ENCODE data around the gene AOPEP.

AOPEP gene

DNA sequence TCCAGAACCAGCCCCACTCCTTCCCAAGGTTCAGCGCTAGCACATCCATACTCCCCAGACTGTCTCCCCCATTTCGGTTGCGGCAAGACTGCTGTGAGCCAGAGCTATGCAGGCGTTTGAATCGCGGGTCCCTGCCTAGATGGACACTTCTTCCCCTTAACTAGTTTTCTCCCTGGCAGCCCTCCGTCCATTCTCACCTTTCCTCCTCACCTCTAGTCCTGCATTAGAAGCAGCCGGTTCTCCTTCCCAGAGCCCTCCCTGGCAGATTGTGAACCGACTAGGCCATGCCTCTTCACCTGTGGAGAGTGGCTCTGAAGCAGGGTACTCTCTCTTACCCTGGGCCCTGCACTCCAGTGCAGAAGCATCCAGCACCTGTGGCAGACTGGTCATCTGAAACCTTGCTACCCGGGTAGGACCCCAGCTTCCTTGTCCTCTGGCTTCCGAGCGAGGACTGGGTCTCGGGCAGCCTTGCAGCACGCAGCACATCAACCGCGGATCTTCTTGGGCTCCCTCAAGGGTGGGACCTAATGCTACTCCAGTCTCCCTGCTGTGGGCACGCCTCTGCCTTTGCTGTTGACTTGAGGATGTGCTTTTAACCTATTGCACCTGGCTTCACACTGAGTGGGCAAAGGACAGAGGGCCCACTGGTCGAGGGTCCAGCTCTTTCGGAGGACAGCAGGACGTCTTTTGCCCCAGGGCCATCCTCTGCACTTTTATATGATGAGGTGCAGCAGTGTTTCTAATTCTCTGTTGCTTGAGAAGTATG lies 183.6 kb downstream of the AOPEP start:
- H3K4me2 ChIP-seq (ENCODE audit: low read length): no peak overlapping the region
- H3K9me2 ChIP-seq (replicated peaks; ENCODE audit: control insufficient read depth, low read length): no peaks in the 10 kb centered on the region
- no peaks in the 10 kb centered on the region for H3K9me3 ChIP-seq (ENCODE audit: control insufficient read depth, insufficient read depth, low read length)
- no peak overlapping the region for H3K27ac ChIP-seq (ENCODE audit: low read depth, low read length)
- H3K4me1 ChIP-seq (ENCODE audit: control insufficient read depth, low read length): no peaks in the 10 kb centered on the region
- H3K79me2 ChIP-seq (ENCODE audit: control insufficient read depth, low read length): no peaks in the 10 kb centered on the region
- no peaks in the 10 kb centered on the region for H3K36me3 ChIP-seq (ENCODE audit: control insufficient read depth, low read length)
- H3F3A ChIP-seq (ENCODE audit: control insufficient read depth, insufficient read depth): no peaks in the 10 kb centered on the region
- H3K4me3 ChIP-seq (ENCODE audit: low read length): no peak overlapping the region
- no peaks in the 10 kb centered on the region for H3K27me3 ChIP-seq (ENCODE audit: control insufficient read depth, low read length)
- TF ChIP-seq, protein P1, sequence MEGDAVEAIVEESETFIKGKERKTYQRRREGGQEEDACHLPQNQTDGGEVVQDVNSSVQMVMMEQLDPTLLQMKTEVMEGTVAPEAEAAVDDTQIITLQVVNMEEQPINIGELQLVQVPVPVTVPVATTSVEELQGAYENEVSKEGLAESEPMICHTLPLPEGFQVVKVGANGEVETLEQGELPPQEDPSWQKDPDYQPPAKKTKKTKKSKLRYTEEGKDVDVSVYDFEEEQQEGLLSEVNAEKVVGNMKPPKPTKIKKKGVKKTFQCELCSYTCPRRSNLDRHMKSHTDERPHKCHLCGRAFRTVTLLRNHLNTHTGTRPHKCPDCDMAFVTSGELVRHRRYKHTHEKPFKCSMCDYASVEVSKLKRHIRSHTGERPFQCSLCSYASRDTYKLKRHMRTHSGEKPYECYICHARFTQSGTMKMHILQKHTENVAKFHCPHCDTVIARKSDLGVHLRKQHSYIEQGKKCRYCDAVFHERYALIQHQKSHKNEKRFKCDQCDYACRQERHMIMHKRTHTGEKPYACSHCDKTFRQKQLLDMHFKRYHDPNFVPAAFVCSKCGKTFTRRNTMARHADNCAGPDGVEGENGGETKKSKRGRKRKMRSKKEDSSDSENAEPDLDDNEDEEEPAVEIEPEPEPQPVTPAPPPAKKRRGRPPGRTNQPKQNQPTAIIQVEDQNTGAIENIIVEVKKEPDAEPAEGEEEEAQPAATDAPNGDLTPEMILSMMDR (IDR thresholded peaks at IDR 0.05; ENCODE audit: low read depth, low read length, poor library complexity, severe bottlenecking): no peak
- no peak for TF ChIP-seq EZH2phosphoT487 (IDR thresholded peaks at IDR 0.05; ENCODE audit: borderline replicate concordance, low read length)
- H4K20me1 ChIP-seq (ENCODE audit: control insufficient read depth, insufficient read depth, low read depth, low read length): 0 out of 2 replicates have a peak, but pooled peaks cover 6% of the 10 kb centered on the region

DNA sequence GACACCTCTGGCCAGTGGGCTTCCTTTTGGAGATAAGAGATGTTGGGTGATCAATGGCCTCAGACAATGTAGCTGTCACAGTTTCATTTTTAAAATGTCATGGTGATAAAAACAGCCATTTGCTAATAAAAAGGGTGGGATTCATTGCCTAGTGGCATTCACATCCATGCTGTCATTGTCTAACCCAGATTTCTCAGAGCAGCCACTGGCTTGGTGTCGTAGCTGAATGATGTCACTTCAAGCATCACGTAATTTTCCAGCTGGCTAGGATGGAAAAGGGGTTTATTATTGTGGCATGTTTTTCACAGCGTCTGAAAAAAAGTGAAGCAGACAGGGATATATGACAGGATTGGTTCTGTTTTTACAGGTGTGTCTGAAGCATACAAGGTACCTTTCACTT lies 184.7 kb downstream of the AOPEP start:
- no peaks in the 10 kb centered on the region for H3K4me1 ChIP-seq (ENCODE audit: control insufficient read depth, low read length)
- no peak overlapping the region for H3K4me2 ChIP-seq (ENCODE audit: low read length)
- H3K79me2 ChIP-seq (ENCODE audit: control insufficient read depth, low read length): no peaks in the 10 kb centered on the region
- no peaks in the 10 kb centered on the region for H3K9me3 ChIP-seq (ENCODE audit: control insufficient read depth, insufficient read depth, low read length)
- 0 out of 2 replicates have a peak, but pooled peaks cover 6% of the 10 kb centered on the region for H4K20me1 ChIP-seq (ENCODE audit: control insufficient read depth, insufficient read depth, low read depth, low read length)
- H3K27me3 ChIP-seq (ENCODE audit: control insufficient read depth, low read length): no peaks in the 10 kb centered on the region
- TF ChIP-seq EZH2phosphoT487 (IDR thresholded peaks at IDR 0.05; ENCODE audit: borderline replicate concordance, low read length): no peak
- TF ChIP-seq, protein P1 (IDR thresholded peaks at IDR 0.05; ENCODE audit: low read depth, low read length, poor library complexity, severe bottlenecking): no peak
- H3K9me2 ChIP-seq (replicated peaks; ENCODE audit: control insufficient read depth, low read length): no peaks in the 10 kb centered on the region
- H3K4me3 ChIP-seq (ENCODE audit: low read length): no peak overlapping the region
- no peaks in the 10 kb centered on the region for H3K36me3 ChIP-seq (ENCODE audit: control insufficient read depth, low read length)
- no peak overlapping the region for H3K27ac ChIP-seq (ENCODE audit: low read depth, low read length)
- H3F3A ChIP-seq (ENCODE audit: control insufficient read depth, insufficient read depth): no peaks in the 10 kb centered on the region

DNA sequence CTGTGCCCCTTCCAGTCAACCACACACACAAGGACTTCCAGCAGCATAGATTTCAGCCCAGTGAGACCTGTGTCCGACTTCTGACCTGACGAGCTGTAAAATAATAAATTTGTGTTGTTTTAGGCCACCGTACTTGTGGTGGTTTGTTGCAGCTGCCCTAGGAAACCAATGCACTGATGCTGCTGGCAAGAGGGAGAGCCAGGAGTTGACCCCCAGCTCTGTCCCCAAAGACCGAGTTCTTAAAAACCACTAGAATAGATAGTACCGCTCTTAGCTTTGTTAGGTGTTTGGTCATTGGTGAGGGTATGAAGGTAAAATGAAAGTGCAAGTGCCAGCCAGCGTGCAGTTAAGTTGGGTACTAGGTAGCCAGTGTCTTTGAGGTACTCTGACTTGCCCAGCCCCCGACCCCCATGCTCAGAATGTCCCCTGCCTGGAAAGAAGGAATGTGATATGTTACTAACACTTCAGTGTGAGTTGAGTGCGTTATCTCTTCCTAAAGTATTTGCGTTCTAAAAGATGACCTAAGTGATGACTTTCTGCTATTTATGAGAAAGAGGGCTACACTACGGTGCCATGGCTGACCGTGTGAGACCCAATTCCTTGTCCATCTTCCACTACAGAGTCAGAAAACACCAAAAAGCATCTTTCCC lies 185.6 kb downstream of the AOPEP start:
- Histone ChIP-seq H3K27ac (ENCODE audit: low read depth, low read length) (no peak overlapping the region), H4K20me1 (ENCODE audit: control insufficient read depth, insufficient read depth, low read depth, low read length) (0 out of 2 replicates have a peak, but pooled peaks cover 6% of the 10 kb centered on the region), H3K36me3 (ENCODE audit: control insufficient read depth, low read length) (no peaks in the 10 kb centered on the region), H3K9me3 (ENCODE audit: control insufficient read depth, insufficient read depth, low read length) (no peaks in the 10 kb centered on the region), H3F3A (ENCODE audit: control insufficient read depth, insufficient read depth) (no peaks in the 10 kb centered on the region), H3K4me2 (ENCODE audit: low read length) (no peak overlapping the region), H3K27me3 (ENCODE audit: control insufficient read depth, low read length) (no peaks in the 10 kb centered on the region), H3K9me2 (replicated peaks; ENCODE audit: control insufficient read depth, low read length) (no peaks in the 10 kb centered on the region), H3K4me1 (ENCODE audit: control insufficient read depth, low read length) (no peaks in the 10 kb centered on the region), H3K79me2 (ENCODE audit: control insufficient read depth, low read length) (no peaks in the 10 kb centered on the region), H3K4me3 (ENCODE audit: low read length) (no peak overlapping the region)
- no peak for TF ChIP-seq EZH2phosphoT487 (IDR thresholded peaks at IDR 0.05; ENCODE audit: borderline replicate concordance, low read length)
- TF ChIP-seq, protein P1 (IDR thresholded peaks at IDR 0.05; ENCODE audit: low read depth, low read length, poor library complexity, severe bottlenecking): no peak

Measured in DOHH2 (cell line).